H9 (cell line): ENCODE measurements around the gene ANKRD27. TPM values are rescaled to one million over a fixed set of nuclear protein-coding genes. Genes with fewer than 3 reads are reported as not detected.

Source experiments
- DNase-seq: peaks from one replicate; pipeline ENCODE4 v3.0.0-alpha.2; 2017
- H2AFZ ChIP-seq: one replicate; pipeline ENCODE4 v1.6.1; 2013; ENCODE audit warnings: mild to moderate bottlenecking, low read length, control low read depth, moderate library complexity
- H2AK5ac ChIP-seq: 2 replicates; pipeline ENCODE4 v1.6.1; 2013; ENCODE audit warnings: low read length, control low read depth, mixed read lengths; ENCODE audit not compliant: insufficient read length
- H2BK120ac ChIP-seq: one replicate; pipeline ENCODE4 v1.6.1; 2013; ENCODE audit warnings: low read depth, mild to moderate bottlenecking, low read length, control low read depth, inconsistent platforms; ENCODE audit not compliant: poor library complexity, severe bottlenecking
- H2BK12ac ChIP-seq: 2 replicates; pipeline ENCODE4 v1.6.1; 2013; ENCODE audit warnings: low read length, control low read depth, mixed read lengths, low read depth; ENCODE audit not compliant: insufficient read length
- H2BK15ac ChIP-seq: 2 replicates; pipeline ENCODE4 v1.6.1; 2013; ENCODE audit warnings: low read depth, low read length, control low read depth
- H2BK20ac ChIP-seq: one replicate; pipeline ENCODE4 v1.6.1; 2013; ENCODE audit warnings: low read depth, mild to moderate bottlenecking, low read length, control low read depth, inconsistent platforms; ENCODE audit not compliant: poor library complexity, severe bottlenecking
- H2BK5ac ChIP-seq: 2 replicates; pipeline ENCODE4 v1.6.1; 2013; ENCODE audit warnings: low read length, control low read depth, mixed read lengths; ENCODE audit not compliant: insufficient read length
- H3K14ac ChIP-seq: 2 replicates; pipeline ENCODE4 v1.6.1; 2013; ENCODE audit warnings: low read length, control low read depth; ENCODE audit not compliant: insufficient read depth
- H3K18ac ChIP-seq: 2 replicates; pipeline ENCODE4 v1.6.1; 2013; ENCODE audit warnings: low read depth, mild to moderate bottlenecking, mixed read lengths, low read length, control low read depth; ENCODE audit not compliant: insufficient read length
- H3K23ac ChIP-seq: 2 replicates; pipeline ENCODE4 v1.6.1; 2013; ENCODE audit warnings: low read length, control low read depth, mixed read lengths, low read depth; ENCODE audit not compliant: insufficient read length
- H3K23me2 ChIP-seq: 2 replicates; pipeline ENCODE4 v1.6.1; 2013; ENCODE audit warnings: low read depth, mild to moderate bottlenecking, mixed read lengths, low read length, control low read depth; ENCODE audit not compliant: insufficient read length, poor library complexity, severe bottlenecking
- H3K27ac ChIP-seq: 2 replicates; pipeline ENCODE4 v1.5.1; 2013; ENCODE audit warnings: low read length, control low read depth, mixed read lengths, low read depth; ENCODE audit not compliant: insufficient read length
- H3K27me3 ChIP-seq: 2 replicates; pipeline ENCODE4 v1.6.1; 2013; ENCODE audit warnings: low read length, control low read depth, inconsistent platforms; ENCODE audit not compliant: insufficient read depth
- H3K4ac ChIP-seq: 2 replicates; pipeline ENCODE4 v1.6.1; 2013; ENCODE audit warnings: low read depth, mild to moderate bottlenecking, control low read depth, inconsistent platforms, low read length, moderate library complexity
- H3K4me1 ChIP-seq: 2 replicates; pipeline ENCODE4 v1.6.1; 2013; ENCODE audit warnings: low read length, control low read depth, inconsistent platforms; ENCODE audit not compliant: insufficient read depth
- H3K4me2 ChIP-seq: 2 replicates; pipeline ENCODE4 v1.6.1; 2013; ENCODE audit warnings: low read length, control low read depth, mixed read lengths; ENCODE audit not compliant: insufficient read length, insufficient read depth
- H3K56ac ChIP-seq: 2 replicates; pipeline ENCODE4 v1.6.1; 2013; ENCODE audit warnings: low read depth, mild to moderate bottlenecking, mixed read lengths, low read length, control low read depth; ENCODE audit not compliant: insufficient read length
- H3K79me1 ChIP-seq: 2 replicates; pipeline ENCODE4 v1.6.1; 2013; ENCODE audit warnings: low read depth, mild to moderate bottlenecking, moderate library complexity, low read length, control low read depth, inconsistent platforms; ENCODE audit not compliant: insufficient read depth, poor library complexity, severe bottlenecking
- H3K79me2 ChIP-seq: 2 replicates; pipeline ENCODE4 v1.6.1; 2013; ENCODE audit warnings: low read length, control low read depth, inconsistent platforms; ENCODE audit not compliant: insufficient read depth
- H3K9ac ChIP-seq: 2 replicates; pipeline ENCODE4 v1.6.1; 2013; ENCODE audit warnings: low read length, control low read depth, mixed read lengths; ENCODE audit not compliant: insufficient read length; ENCODE audit errors: extremely low read depth
- H3K9me3 ChIP-seq: one replicate; pipeline ENCODE4 v1.6.1; 2013; ENCODE audit warnings: low read depth, low read length, inconsistent platforms; ENCODE audit not compliant: control insufficient read depth
- H3T11ph ChIP-seq: one replicate; pipeline ENCODE4 v1.6.1; 2013; ENCODE audit warnings: mild to moderate bottlenecking, low read length, control low read depth, inconsistent platforms
- H4K20me1 ChIP-seq: one replicate; pipeline ENCODE4 v1.6.1; 2013; ENCODE audit not compliant: control insufficient read depth, insufficient read length, insufficient read depth
- H4K5ac ChIP-seq: 2 replicates; pipeline ENCODE4 v1.6.1; 2013; ENCODE audit warnings: low read depth, mild to moderate bottlenecking, mixed read lengths, low read length, control low read depth; ENCODE audit not compliant: insufficient read length
- H4K8ac ChIP-seq: replicated peaks from 2 replicates; pipeline ENCODE4 v1.6.1; 2013; ENCODE audit warnings: low read length, control low read depth, mixed read lengths, low read depth; ENCODE audit not compliant: insufficient read length
- H4K91ac ChIP-seq: 2 replicates; pipeline ENCODE4 v1.6.1; 2013; ENCODE audit warnings: low read depth, mild to moderate bottlenecking, moderate library complexity, mixed read lengths, low read length, control low read depth; ENCODE audit not compliant: insufficient read length
- H3K27ac Mint-ChIP-seq, 3 experiments: 2 replicates in 2 of 3; 3 replicates in 1 of 3; pipeline ENCODE4 v1.8.0; 2020 to 2021; ENCODE audit warnings: mixed read lengths in 3 of 3, mild to moderate bottlenecking in 1 of 3, moderate library complexity in 1 of 3
- H3K27me3 Mint-ChIP-seq: 2 replicates; pipeline ENCODE4 v1.8.0; 2021; ENCODE audit warnings: low read depth, mild to moderate bottlenecking, moderate library complexity, mixed read lengths
- H3K36me3 Mint-ChIP-seq, 3 experiments: 2 replicates in 2 of 3; 3 replicates in 1 of 3; pipeline ENCODE4 v1.8.0; 2020 to 2021; ENCODE audit warnings: low read depth in 3 of 3, mixed read lengths in 3 of 3; ENCODE audit not compliant: insufficient read depth in 1 of 3
- H3K4me1 Mint-ChIP-seq, 2 experiments: 2 replicates each; pipeline ENCODE4 v1.8.0; 2020; ENCODE audit warnings: mixed read lengths in 2 of 2
- H3K4me3 Mint-ChIP-seq, 2 experiments: 2 replicates in 1 of 2; 3 replicates in 1 of 2; pipeline ENCODE4 v1.8.0; 2020 to 2021; ENCODE audit warnings: mild to moderate bottlenecking in 2 of 2, mixed read lengths in 2 of 2, moderate library complexity in 1 of 2
- H3K9me3 Mint-ChIP-seq, 2 experiments: 2 replicates in 1 of 2; 3 replicates in 1 of 2; pipeline ENCODE4 v1.8.0; 2020; ENCODE audit warnings: mild to moderate bottlenecking in 2 of 2, mixed read lengths in 2 of 2, moderate library complexity in 1 of 2
- WGBS: extraction: QIAGEN DNeasy Blood & Tissue Kit; methylation state at CpG from one replicate; pipeline ENCODE4 v1.1.7; 2013; ENCODE audit warnings: missing lambda C conversion rate, low lambda C conversion rate, mixed read lengths; ENCODE audit not compliant: insufficient read length; ENCODE audit errors: extremely low coverage; 5-methylcytosine and 5-hydroxymethylcytosine counted together
- total RNA-seq: library from RNA; stranded (reverse); gene quantifications from 2 replicates; pipeline ENCODE4 v1.2.1, GENCODE V29; 2021
- TF ChIP-seq, protein P1 (sequence below): fragments of 200-600 bp; sonication (generic); conservative IDR thresholded peaks from 3 replicates; pipeline ENCODE4 v1.8.0; 2021; ENCODE audit warnings: antibody characterized with exemption, mild to moderate bottlenecking

Gene ANKRD27
- total RNA-seq, 1 experiment from 2014 or later = 40.7 TPM

DNA sequence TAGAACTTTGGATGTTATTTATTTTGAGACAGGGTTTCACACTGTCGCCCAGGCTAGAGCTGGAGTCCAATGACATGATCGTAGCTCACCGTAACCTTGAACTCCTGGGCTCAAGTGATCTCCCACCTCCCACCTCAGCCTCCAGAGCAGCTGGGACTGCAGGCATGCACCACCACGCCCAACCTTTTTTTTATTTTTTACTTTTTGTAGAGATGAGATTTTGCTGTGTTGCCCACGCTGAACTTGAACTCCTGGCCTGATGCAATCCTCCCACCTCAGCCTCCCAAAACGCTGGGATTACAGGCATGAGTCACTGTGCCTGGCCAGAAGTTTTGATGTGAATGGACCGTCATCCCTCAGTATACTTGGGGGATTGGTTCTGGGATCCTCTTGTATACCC is 13.7 kb downstream of the ANKRD27 start:
- Mint-ChIP-seq H3K27ac (peak overlapping the region in 1 of 3 experiments; percentile 77; a peak in 2 of 7 replicates), H3K4me1 (no peaks in the 10 kb centered on the region), H3K27me3 (no peaks in the 10 kb centered on the region), H3K4me3 (no peak overlapping the region), H3K36me3 (peaks cover 0 to 9% (median 5%) of the 10 kb centered on the region in 3 experiments; a peak in 4 of 7 replicates), H3K9me3 (no peaks in the 10 kb centered on the region)
- no peak for DNase-seq
- no CpG with 5 or more reads among the region's 7 CpGs for WGBS
- Histone ChIP-seq H4K91ac (no peak overlapping the region), H3T11ph (no peak overlapping the region), H3K9me3 (no peaks in the 10 kb centered on the region), H3K18ac (no peak overlapping the region), H2BK5ac (no peak overlapping the region), H3K14ac (no peak overlapping the region), H2BK20ac (no peak overlapping the region), H3K27me3 (no peaks in the 10 kb centered on the region), H4K5ac (no peak overlapping the region), H3K79me2 (peaks cover 2% of the 10 kb centered on the region; the same call in 1 of the 2 replicates), H3K23ac (no peak overlapping the region), H2BK120ac (no peak overlapping the region), H2BK15ac (no peak overlapping the region), H2AFZ (no peak overlapping the region), H2BK12ac (no peak overlapping the region), H4K8ac (no peak overlapping the region), H3K56ac (no peak overlapping the region), H4K20me1 (no peaks in the 10 kb centered on the region), H3K4ac (no peak overlapping the region), H3K4me2 (no peak overlapping the region), H3K4me1 (no peaks in the 10 kb centered on the region), H2AK5ac (no peak overlapping the region), H3K27ac (no peak overlapping the region), H3K9ac (no peak overlapping the region), H3K23me2 (no peaks in the 10 kb centered on the region), H3K79me1 (peaks cover 4% of the 10 kb centered on the region)
- TF ChIP-seq, protein P1, sequence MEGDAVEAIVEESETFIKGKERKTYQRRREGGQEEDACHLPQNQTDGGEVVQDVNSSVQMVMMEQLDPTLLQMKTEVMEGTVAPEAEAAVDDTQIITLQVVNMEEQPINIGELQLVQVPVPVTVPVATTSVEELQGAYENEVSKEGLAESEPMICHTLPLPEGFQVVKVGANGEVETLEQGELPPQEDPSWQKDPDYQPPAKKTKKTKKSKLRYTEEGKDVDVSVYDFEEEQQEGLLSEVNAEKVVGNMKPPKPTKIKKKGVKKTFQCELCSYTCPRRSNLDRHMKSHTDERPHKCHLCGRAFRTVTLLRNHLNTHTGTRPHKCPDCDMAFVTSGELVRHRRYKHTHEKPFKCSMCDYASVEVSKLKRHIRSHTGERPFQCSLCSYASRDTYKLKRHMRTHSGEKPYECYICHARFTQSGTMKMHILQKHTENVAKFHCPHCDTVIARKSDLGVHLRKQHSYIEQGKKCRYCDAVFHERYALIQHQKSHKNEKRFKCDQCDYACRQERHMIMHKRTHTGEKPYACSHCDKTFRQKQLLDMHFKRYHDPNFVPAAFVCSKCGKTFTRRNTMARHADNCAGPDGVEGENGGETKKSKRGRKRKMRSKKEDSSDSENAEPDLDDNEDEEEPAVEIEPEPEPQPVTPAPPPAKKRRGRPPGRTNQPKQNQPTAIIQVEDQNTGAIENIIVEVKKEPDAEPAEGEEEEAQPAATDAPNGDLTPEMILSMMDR = no peak
